ENCODE data around the gene ERG.

DNA sequence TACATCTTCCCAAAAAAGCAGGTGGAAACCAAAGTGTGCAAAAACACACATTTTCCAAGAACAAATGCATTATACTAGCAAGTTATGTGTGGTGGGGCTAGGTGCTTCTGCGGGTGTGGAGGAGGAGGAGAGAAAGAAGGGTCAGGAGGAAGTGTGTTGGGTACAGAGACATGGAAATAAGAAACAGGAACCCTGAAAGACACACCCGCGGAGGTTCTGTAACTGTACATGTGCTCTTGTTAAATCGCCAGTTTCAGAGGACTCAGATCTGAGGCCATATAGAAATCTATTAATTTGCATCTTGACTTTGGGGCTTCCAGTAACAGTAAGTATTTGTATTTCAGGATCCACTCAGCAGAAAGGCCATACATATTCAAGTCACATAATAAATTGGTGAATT, 30.9 kb downstream of the ERG start:
- TF ChIP-seq POLR2A (IDR thresholded peaks at IDR 0.05; ENCODE audit: low read length): no peak
- no peak for TF ChIP-seq GATA1 (IDR thresholded peaks at IDR 0.05; ENCODE audit: low read depth, low read length)
